HFFc6 (cell line): Measurements from ENCODE around the gene RTL3. TPM values are rescaled to one million over a fixed set of nuclear protein-coding genes. Genes with fewer than 3 reads are reported as not detected.

Experiments used
- DNase-seq: peaks from one replicate; pipeline ENCODE4 v3.0.0-alpha.2; 2018
- H3K27ac Mint-ChIP-seq: 2 replicates; pipeline ENCODE4 v1.8.0; 2020; ENCODE audit warnings: mild to moderate bottlenecking, mixed read lengths
- H3K27me3 Mint-ChIP-seq: 2 replicates; pipeline ENCODE4 v1.8.0; 2021; ENCODE audit warnings: mild to moderate bottlenecking, moderate library complexity, mixed read lengths; ENCODE audit not compliant: insufficient read depth
- H3K36me3 Mint-ChIP-seq: 2 replicates; pipeline ENCODE4 v1.8.0; 2021; ENCODE audit warnings: low read depth, mixed read lengths
- H3K4me1 Mint-ChIP-seq: 2 replicates; pipeline ENCODE4 v1.8.0; 2020; ENCODE audit warnings: low read depth, mixed read lengths
- H3K4me3 Mint-ChIP-seq: 2 replicates; pipeline ENCODE4 v1.8.0; 2020; ENCODE audit warnings: mild to moderate bottlenecking, moderate library complexity, mixed read lengths
- H3K9me3 Mint-ChIP-seq: 2 replicates; pipeline ENCODE4 v1.8.0; 2020; ENCODE audit warnings: mild to moderate bottlenecking, mixed read lengths
- CTCF ChIP-seq: fragments of 200-600 bp; sonication (generic); IDR thresholded peaks from 2 replicates; pipeline ENCODE4 v1.5.0; 2021; ENCODE audit warnings: antibody characterized with exemption, mild to moderate bottlenecking
- total RNA-seq, 6 experiments: library from RNA; stranded (reverse); fragmentation: NEBNext Ultra II Directional; extraction: Animal tissue kit (Norgen Biotek cat#: 25700); gene quantifications; 2 replicates in 1 of 6; 3 replicates in 5 of 6; pipeline ENCODE4 v1.2.3, GENCODE V29; 2021

The RTL3 gene
- total RNA-seq, 6 experiments from 2014 or later, result 0.21 to 0.62 (median 0.44) TPM

- Mint-ChIP-seq H3K4me3 (no peak overlapping the region), H3K27ac (no peak overlapping the region), H3K9me3 (no peaks in the 10 kb centered on the region), H3K36me3 (no peaks in the 10 kb centered on the region), H3K4me1 (no peaks in the 10 kb centered on the region), H3K27me3 (peaks cover 2% of the 10 kb centered on the region)
- TF ChIP-seq CTCF, result no peak
- DNase-seq, result no peak
Observed at GRCh38 chrX:78618987-78619386, 40.1 kb downstream of the RTL3 start.

GRCh38 chrX:78614264-78614663 lies 44.9 kb downstream of the RTL3 start:
- H3K9me3 Mint-ChIP-seq, result no peaks in the 10 kb centered on the region

More at GRCh38 chrX:78614264-78614663, 44.9 kb downstream of the RTL3 start:
- Mint-ChIP-seq H3K4me3 (no peak overlapping the region), H3K27me3 (peaks cover 2% of the 10 kb centered on the region), H3K4me1 (no peaks in the 10 kb centered on the region), H3K27ac (no peak overlapping the region), H3K36me3 (no peaks in the 10 kb centered on the region)
- no peak for DNase-seq
- no peak for TF ChIP-seq CTCF

Other genes starting within 250 kb of the RTL3 start
- not detected for gene LPAR4, start 88.4 kb upstream of the RTL3 start, total RNA-seq